Adrenal gland (tissue), 5 donors: ENCODE results near the gene RPL11.

Experiments used
- CTCF ChIP-seq, 6 experiments: fragments of 450-650 bp in 4 of 6; fragments of 200-600 bp in 2 of 6; sonication (generic) in 1 of 6; IDR thresholded peaks; 1 replicate in 5 of 6; 2 replicates in 1 of 6; pipeline versions ENCODE4 v1.5.1 to v1.8.0; 2016 to 2021; ENCODE audit warnings: antibody characterized with exemption in 6 of 6, mild to moderate bottlenecking in 2 of 6, moderate library complexity in 1 of 6
- POLR2A ChIP-seq, 2 donors: fragments of 450-650 bp; IDR thresholded peaks; one replicate each; pipeline ENCODE4 v1.6.1; 2017; ENCODE audit warnings: antibody characterized with exemption in 2 of 2, mild to moderate bottlenecking in 2 of 2, moderate library complexity in 1 of 2
- donor health status: DM: no; HTN: no; CAD: no.

GRCh38 chr1:23651069-23651808 is 40.4 kb upstream of the RPL11 start:
- no peak for TF ChIP-seq CTCF (IDR thresholded peaks at IDR 0.05)
- TF ChIP-seq POLR2A (IDR thresholded peaks at IDR 0.05): no peak
